HepG2 (cell line): ENCODE data around the gene SMYD1. TPM values are rescaled to one million over a fixed set of nuclear protein-coding genes. Genes with fewer than 3 reads are reported as not detected.

Experiments used
- HES4 ChIP-seq: sonication (generic); formaldehyde crosslinking; IDR thresholded peaks from 2 replicates; pipeline ENCODE4 v1.9.0; 2021; ENCODE audit warnings: mild to moderate bottlenecking, missing genetic modification reagents, borderline replicate concordance
- KAT7 ChIP-seq: IDR thresholded peaks from 2 replicates; pipeline ENCODE4 v1.6.1; 2018; ENCODE audit warnings: borderline replicate concordance, missing compliant biosample characterization
- KLF16 ChIP-seq, 2 experiments: sonication (generic) in 1 of 2; formaldehyde crosslinking in 1 of 2; IDR thresholded peaks; 2 replicates each; pipeline versions ENCODE4 v1.6.1 to v1.8.0; 2016 to 2023; ENCODE audit warnings: missing genetic modification reagents in 2 of 2, missing compliant biosample characterization in 1 of 2
- MXD4 ChIP-seq: IDR thresholded peaks from 2 replicates; pipeline ENCODE4 v1.6.1; 2016; ENCODE audit warnings: mild to moderate bottlenecking, missing biosample characterization, missing genetic modification reagents
- SMAD9 ChIP-seq: sonication (generic); formaldehyde crosslinking; IDR thresholded peaks from 2 replicates; pipeline ENCODE4 v1.5.1; 2020; ENCODE audit warnings: mild to moderate bottlenecking, missing genetic modification reagents
- SYNCRIP ChIP-seq: fragments of 200-400 bp; formaldehyde crosslinking; IDR thresholded peaks from 2 replicates; pipeline ENCODE4 v1.6.1; 2018; ENCODE audit warnings: mild to moderate bottlenecking, low read depth, low read length; ENCODE audit not compliant: insufficient read depth
- THAP11 ChIP-seq: IDR thresholded peaks from 2 replicates; pipeline ENCODE4 v1.6.1; 2016; ENCODE audit warnings: missing biosample characterization, missing genetic modification reagents
- ZNF121 ChIP-seq: sonication (generic); formaldehyde crosslinking; IDR thresholded peaks from 2 replicates; pipeline ENCODE4 v1.5.0; 2020; ENCODE audit warnings: mild to moderate bottlenecking, missing genetic modification reagents
- ZNF232 ChIP-seq: sonication (generic); formaldehyde crosslinking; IDR thresholded peaks from 2 replicates; pipeline ENCODE4 v1.4.0; 2020; ENCODE audit warnings: missing genetic modification reagents, borderline replicate concordance
- ZNF234 ChIP-seq: sonication (generic); formaldehyde crosslinking; conservative IDR thresholded peaks from 2 replicates; pipeline ENCODE4 v1.5.1; 2020; ENCODE audit warnings: mild to moderate bottlenecking, missing genetic modification reagents
- ZNF253 ChIP-seq: sonication (generic); formaldehyde crosslinking; IDR thresholded peaks from 2 replicates; pipeline ENCODE4 v1.8.0; 2022; ENCODE audit warnings: mild to moderate bottlenecking, missing genetic modification reagents, borderline replicate concordance
- ZNF296 ChIP-seq: sonication (generic); formaldehyde crosslinking; conservative IDR thresholded peaks from 2 replicates; pipeline ENCODE4 v1.5.0; 2020; ENCODE audit warnings: mild to moderate bottlenecking, missing genetic modification reagents
- ZNF841 ChIP-seq: sonication (generic); formaldehyde crosslinking; IDR thresholded peaks from 2 replicates; pipeline ENCODE4 v1.8.1; 2023; ENCODE audit warnings: missing genetic modification reagents, borderline replicate concordance
- ZSCAN31 ChIP-seq: sonication (generic); formaldehyde crosslinking; IDR thresholded peaks from 2 replicates; pipeline ENCODE4 v1.5.0; 2020; ENCODE audit warnings: low read depth, mild to moderate bottlenecking, missing genetic modification reagents
- polyA plus RNA-seq, 8 experiments: library from polyadenylated mRNA; depleted of rRNA in 3 of 8; stranded (reverse) in 7 of 8; unstranded in 1 of 8; fragments of >200 nt; fragmentation: Illumina TruSeq in 4 of 8; extraction: Trizol in 4 of 8; gene quantifications; 2 replicates each; pipeline versions ENCODE4 v1.2.1 to v1.2.3, GENCODE V29; 2011 to 2016; ENCODE audit warnings: low read depth in 4 of 8, missing spikeins in 1 of 8, mixed read lengths in 1 of 8; ENCODE audit not compliant: insufficient read depth in 1 of 8
- total RNA-seq, 5 experiments: library from RNA; depleted of rRNA; stranded (reverse); fragments of >200 nt; fragmentation: Illumina TruSeq; extraction: Trizol; gene quantifications; 2 replicates each; pipeline ENCODE4 v1.2.3, GENCODE V29; 2016; ENCODE audit warnings: low read depth in 1 of 5
- TF ChIP-seq, protein P1 (sequence below): sonication (generic); formaldehyde crosslinking; IDR thresholded peaks from 2 replicates; pipeline ENCODE4 v1.5.0; 2020; ENCODE audit warnings: mild to moderate bottlenecking, missing genetic modification reagents, borderline replicate concordance
- TF ChIP-seq, protein P2 (sequence below): sonication (generic); formaldehyde crosslinking; IDR thresholded peaks from 2 replicates; pipeline ENCODE4 v1.5.0; 2020; ENCODE audit warnings: missing genetic modification reagents
- TF ChIP-seq, protein P3 (sequence below): sonication (generic); formaldehyde crosslinking; IDR thresholded peaks from 2 replicates; pipeline ENCODE4 v1.4.0; 2020; ENCODE audit warnings: missing genetic modification reagents
- TF ChIP-seq, protein P4 (sequence below): sonication (generic); formaldehyde crosslinking; IDR thresholded peaks from 2 replicates; pipeline ENCODE4 v1.4.0; 2020; ENCODE audit warnings: low read depth, mild to moderate bottlenecking, missing genetic modification reagents
- TF ChIP-seq, protein P5 (sequence below): IDR thresholded peaks from 2 replicates; pipeline ENCODE4 v1.6.1; 2016; ENCODE audit warnings: control low read depth
- TF ChIP-seq, protein P6 (sequence below): sonication (generic); formaldehyde crosslinking; IDR thresholded peaks from 2 replicates; pipeline ENCODE4 v1.8.0; 2022; ENCODE audit warnings: missing genetic modification reagents, low read depth, mild to moderate bottlenecking, borderline replicate concordance

SMYD1 gene
- total and polyA plus RNA-seq, 2 of the 13 experiments (the other 11 are each of a cell fraction or from before 2014, with no cell fraction given): not detected

DNA sequence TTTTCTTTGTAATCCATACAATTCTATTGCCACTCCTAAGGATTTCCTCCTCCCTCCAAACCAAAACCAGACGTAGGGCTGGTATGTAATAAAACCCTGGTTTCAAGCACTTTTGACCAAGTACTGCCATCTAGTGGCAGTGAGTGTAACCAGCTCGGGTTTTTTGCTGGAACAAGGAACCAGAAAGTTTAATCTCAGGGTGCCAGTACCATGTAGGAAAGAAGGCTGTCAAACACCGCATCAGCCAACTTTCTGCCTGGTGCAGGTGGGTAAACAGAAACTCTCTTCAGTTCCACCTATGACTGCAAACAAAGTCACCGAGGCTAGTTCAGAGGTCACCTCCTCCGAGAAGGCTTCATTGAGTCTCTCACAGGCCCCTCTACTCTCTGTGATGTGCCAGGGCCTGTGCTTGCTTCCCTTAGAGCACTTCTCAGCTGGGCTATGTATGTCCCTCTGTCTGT, 92.4 kb downstream of the SMYD1 start (continued):
- TF ChIP-seq, protein P1, sequence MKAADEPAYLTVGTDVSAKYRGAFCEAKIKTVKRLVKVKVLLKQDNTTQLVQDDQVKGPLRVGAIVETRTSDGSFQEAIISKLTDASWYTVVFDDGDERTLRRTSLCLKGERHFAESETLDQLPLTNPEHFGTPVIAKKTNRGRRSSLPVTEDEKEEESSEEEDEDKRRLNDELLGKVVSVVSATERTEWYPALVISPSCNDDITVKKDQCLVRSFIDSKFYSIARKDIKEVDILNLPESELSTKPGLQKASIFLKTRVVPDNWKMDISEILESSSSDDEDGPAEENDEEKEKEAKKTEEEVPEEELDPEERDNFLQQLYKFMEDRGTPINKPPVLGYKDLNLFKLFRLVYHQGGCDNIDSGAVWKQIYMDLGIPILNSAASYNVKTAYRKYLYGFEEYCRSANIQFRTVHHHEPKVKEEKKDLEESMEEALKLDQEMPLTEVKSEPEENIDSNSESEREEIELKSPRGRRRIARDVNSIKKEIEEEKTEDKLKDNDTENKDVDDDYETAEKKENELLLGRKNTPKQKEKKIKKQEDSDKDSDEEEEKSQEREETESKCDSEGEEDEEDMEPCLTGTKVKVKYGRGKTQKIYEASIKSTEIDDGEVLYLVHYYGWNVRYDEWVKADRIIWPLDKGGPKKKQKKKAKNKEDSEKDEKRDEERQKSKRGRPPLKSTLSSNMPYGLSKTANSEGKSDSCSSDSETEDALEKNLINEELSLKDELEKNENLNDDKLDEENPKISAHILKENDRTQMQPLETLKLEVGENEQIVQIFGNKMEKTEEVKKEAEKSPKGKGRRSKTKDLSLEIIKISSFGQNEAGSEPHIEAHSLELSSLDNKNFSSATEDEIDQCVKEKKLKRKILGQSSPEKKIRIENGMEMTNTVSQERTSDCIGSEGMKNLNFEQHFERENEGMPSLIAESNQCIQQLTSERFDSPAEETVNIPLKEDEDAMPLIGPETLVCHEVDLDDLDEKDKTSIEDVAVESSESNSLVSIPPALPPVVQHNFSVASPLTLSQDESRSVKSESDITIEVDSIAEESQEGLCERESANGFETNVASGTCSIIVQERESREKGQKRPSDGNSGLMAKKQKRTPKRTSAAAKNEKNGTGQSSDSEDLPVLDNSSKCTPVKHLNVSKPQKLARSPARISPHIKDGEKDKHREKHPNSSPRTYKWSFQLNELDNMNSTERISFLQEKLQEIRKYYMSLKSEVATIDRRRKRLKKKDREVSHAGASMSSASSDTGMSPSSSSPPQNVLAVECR: peak; percentile 24; the same call in 1 of the 2 replicates
- TF ChIP-seq, protein P2, sequence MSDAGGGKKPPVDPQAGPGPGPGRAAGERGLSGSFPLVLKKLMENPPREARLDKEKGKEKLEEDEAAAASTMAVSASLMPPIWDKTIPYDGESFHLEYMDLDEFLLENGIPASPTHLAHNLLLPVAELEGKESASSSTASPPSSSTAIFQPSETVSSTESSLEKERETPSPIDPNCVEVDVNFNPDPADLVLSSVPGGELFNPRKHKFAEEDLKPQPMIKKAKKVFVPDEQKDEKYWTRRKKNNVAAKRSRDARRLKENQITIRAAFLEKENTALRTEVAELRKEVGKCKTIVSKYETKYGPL (CRISPR knock-in tag): no peak
- TF ChIP-seq THAP11 (CRISPR knock-in tag) (no peak), HES4 (CRISPR knock-in tag) (no peak), ZNF253 (CRISPR knock-in tag) (no peak), KAT7 (no peak), KLF16 (CRISPR knock-in tag; IDR thresholded peaks at IDR 0.05) (peak in 1 of 2 experiments; percentile 81; a peak in 1 of 4 replicates), ZNF841 (no peak), MXD4 (CRISPR knock-in tag) (peak; percentile 66; the same call in 1 of the 2 replicates), ZNF232 (CRISPR knock-in tag) (no peak), ZSCAN31 (CRISPR knock-in tag) (no peak), SYNCRIP (no peak), SMAD9 (CRISPR knock-in tag) (no peak), ZNF296 (CRISPR knock-in tag) (no peak), ZNF121 (CRISPR knock-in tag) (no peak), ZNF234 (CRISPR knock-in tag) (no peak)
- TF ChIP-seq, protein P3, sequence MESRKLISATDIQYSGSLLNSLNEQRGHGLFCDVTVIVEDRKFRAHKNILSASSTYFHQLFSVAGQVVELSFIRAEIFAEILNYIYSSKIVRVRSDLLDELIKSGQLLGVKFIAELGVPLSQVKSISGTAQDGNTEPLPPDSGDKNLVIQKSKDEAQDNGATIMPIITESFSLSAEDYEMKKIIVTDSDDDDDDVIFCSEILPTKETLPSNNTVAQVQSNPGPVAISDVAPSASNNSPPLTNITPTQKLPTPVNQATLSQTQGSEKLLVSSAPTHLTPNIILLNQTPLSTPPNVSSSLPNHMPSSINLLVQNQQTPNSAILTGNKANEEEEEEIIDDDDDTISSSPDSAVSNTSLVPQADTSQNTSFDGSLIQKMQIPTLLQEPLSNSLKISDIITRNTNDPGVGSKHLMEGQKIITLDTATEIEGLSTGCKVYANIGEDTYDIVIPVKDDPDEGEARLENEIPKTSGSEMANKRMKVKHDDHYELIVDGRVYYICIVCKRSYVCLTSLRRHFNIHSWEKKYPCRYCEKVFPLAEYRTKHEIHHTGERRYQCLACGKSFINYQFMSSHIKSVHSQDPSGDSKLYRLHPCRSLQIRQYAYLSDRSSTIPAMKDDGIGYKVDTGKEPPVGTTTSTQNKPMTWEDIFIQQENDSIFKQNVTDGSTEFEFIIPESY (CRISPR knock-in tag): no peak
- TF ChIP-seq, protein P4, sequence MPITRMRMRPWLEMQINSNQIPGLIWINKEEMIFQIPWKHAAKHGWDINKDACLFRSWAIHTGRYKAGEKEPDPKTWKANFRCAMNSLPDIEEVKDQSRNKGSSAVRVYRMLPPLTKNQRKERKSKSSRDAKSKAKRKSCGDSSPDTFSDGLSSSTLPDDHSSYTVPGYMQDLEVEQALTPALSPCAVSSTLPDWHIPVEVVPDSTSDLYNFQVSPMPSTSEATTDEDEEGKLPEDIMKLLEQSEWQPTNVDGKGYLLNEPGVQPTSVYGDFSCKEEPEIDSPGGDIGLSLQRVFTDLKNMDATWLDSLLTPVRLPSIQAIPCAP (CRISPR knock-in tag): no peak
- TF ChIP-seq, protein P5, sequence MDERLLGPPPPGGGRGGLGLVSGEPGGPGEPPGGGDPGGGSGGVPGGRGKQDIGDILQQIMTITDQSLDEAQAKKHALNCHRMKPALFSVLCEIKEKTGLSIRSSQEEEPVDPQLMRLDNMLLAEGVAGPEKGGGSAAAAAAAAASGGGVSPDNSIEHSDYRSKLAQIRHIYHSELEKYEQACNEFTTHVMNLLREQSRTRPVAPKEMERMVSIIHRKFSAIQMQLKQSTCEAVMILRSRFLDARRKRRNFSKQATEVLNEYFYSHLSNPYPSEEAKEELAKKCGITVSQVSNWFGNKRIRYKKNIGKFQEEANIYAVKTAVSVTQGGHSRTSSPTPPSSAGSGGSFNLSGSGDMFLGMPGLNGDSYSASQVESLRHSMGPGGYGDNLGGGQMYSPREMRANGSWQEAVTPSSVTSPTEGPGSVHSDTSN (CRISPR knock-in tag): no peak
- TF ChIP-seq, protein P6, sequence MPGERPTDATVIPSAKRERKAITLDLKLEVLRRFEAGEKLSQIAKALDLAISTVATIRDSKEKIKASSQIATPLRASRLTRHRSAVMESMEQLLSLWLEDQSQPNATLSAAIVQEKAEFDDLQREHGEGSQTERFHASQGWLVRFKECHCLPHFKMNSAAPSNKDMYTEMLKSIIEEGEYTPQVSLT (CRISPR knock-in tag): no peak
